ENCODE results near the gene FNDC5. TPM values are rescaled to one million over a fixed set of nuclear protein-coding genes. Genes with fewer than 3 reads are reported as not detected.

The FNDC5 gene
- polyA plus RNA-seq, 4 donors: 40.6 to 69.7 (median 52.6) TPM

DNA sequence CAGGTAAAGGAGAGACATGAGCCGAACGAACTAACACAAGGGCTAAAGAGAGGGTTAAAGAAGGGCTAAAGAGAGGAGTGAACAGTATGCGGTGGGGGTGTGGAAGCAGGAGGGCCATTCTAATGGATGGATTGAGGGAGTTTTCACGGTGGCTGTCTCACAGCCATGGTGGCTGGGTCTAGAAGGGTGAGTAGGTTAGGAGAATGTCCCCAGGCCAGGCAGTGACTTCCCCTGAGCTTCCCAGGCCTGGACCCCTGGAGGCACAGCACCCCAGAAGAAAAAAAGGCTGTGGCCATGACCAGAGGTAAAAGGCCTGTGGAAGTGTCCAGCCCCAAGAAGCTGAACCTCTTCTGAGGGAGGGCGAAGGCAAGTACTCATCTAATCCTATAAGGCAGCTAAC is 3.6 kb downstream of the FNDC5 start:
- no peak for DNase-seq (ENCODE audit: low read depth in 4 of 4, low spot score in 2 of 4)

DNA sequence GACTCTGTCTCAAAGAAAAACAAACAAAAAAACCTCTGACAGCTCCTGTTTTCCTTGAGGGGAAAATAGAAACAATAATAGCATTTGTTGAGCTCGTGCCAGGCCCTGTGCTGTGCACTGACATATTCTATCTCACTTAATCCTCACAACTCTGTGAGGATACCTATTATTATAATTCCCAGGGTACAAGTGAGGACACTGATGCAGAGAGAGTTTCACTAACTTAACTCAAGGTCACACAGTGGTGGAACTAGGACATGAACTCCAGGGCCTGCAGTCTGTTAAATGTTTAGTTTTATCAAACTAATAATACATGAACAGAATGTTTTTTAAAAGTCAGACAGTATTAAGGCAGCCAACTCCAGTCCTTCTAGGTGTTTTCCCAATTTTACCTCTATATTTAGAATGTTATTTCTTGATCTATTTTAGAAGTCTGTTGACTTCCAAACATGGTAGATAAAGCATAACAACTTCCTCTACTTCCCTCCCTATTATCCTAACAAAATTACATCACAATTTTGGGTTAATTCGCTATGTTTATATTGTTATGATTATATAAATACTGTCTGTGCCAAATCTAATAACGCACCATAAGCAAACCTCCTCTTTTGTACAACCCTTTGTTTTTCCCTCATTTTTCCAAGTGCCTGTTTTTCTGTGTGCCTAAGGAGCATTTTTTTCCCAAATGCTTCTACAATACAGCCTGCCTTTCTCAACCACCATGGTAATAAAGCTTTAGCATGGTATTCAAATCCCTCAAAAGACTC is 4.9 kb downstream of the FNDC5 start:
- no peak for DNase-seq (ENCODE audit: low read depth in 4 of 4, low spot score in 2 of 4)

DNA sequence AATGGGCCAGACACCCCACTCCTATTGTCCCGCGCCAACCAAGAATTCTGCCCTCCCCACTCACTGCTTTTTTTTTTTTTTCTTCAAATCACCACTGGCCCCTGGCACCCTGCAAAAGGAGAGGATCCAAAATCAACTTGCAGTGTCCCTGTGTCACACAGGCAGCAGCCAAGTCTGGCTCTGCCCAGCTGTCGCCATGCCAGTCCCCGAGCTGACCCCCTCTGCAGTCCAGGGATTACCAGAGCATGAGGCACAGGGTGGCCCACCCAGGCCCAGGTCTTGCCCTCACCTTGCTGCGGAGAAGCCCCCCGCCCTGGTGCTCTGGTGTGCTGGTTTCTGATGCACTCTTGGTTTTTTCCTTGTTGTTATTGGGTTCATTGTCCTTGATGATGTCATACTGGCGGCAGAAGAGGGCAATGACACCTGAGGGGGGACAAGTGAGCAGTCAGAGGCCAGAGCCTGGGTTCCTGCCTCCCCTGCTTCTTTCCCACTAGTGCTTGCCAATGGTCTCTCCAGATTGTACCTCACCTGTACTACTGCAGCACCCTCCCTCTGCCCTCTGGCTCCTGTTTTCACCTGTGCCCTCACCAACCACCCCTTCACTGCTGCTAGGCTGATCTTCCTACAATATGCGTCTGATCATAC is 6.2 kb downstream of the FNDC5 start:
- DNase-seq (ENCODE audit: low read depth in 4 of 4, low spot score in 2 of 4): no peak

- no peak for DNase-seq (ENCODE audit: low read depth in 4 of 4, low spot score in 2 of 4)
Measured at GRCh38 chr1:32863881-32864245, 6.8 kb downstream of the FNDC5 start.

DNA sequence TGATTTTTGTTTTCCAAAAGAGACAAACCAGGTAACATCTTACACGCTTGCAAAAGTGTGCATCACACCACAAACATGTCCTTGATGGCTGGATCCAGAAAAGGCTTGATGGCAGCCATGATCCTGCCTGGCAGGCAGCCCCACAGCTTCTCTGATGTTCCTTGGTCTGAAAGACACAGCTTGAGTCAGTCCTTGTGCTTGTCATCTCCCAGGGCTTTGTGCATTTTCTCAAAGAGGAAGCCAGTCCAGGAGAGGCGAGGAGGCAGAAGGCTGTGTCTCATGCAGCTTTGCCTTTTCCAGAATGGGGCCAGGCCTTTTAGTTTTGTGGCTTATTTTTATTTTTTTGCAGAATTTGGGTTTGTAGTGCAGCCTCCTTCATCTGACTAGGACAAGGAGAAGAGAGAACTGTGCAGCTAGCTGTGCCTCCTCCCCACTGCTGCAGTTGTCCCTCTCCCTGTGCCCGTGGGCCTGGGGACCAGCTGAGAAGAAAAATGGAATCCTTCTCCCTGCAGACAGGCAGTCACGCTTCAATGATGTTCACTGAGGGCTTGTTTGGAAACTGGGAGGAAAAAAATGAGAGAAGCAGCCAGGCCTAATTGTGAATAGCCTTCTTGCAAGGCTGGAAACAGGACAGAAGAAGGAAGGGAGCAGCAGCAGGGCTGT is 7.4 kb downstream of the FNDC5 start:
- DNase-seq (ENCODE audit: low read depth in 4 of 4, low spot score in 2 of 4): no peak

GRCh38 chr1:32861904-32862695 is 8.6 kb downstream of the FNDC5 start:
- no peak for DNase-seq (ENCODE audit: low read depth in 4 of 4, low spot score in 2 of 4)

- no peak for DNase-seq (ENCODE audit: low read depth in 4 of 4, low spot score in 2 of 4)
Measured at GRCh38 chr1:32860566-32860965, 10.1 kb downstream of the FNDC5 start.

- DNase-seq (ENCODE audit: low read depth in 4 of 4, low spot score in 2 of 4): no peak
Measured at GRCh38 chr1:32859915-32860314, 10.8 kb downstream of the FNDC5 start.

GRCh38 chr1:32858791-32859190 is 11.9 kb downstream of the FNDC5 start:
- no peak for DNase-seq (ENCODE audit: low read depth in 4 of 4, low spot score in 2 of 4)

DNA sequence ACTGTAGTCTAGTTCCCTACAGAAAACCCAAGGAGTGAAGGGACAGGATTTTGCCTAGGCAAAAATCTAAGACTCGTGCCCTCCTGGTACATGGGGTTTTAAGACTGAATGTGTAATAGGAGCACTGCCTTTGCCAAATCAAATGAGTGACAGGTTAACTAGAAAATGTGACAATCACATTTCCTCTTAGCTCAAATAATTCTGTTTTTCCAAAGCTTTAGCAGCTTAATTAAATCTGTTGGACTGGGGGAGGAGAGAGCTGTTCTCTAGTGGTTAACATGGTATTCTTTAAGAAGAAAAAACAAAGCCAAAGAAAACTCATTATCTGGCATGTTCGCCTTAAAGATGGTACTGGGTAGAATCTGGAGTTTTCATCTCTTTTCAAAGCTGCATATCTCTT is 12.6 kb downstream of the FNDC5 start:
- DNase-seq (ENCODE audit: low read depth in 4 of 4, low spot score in 2 of 4): no peak

GRCh38 chr1:32855861-32856617 is 14.7 kb downstream of the FNDC5 start:
- DNase-seq (ENCODE audit: low read depth in 4 of 4, low spot score in 2 of 4): no peak

DNA sequence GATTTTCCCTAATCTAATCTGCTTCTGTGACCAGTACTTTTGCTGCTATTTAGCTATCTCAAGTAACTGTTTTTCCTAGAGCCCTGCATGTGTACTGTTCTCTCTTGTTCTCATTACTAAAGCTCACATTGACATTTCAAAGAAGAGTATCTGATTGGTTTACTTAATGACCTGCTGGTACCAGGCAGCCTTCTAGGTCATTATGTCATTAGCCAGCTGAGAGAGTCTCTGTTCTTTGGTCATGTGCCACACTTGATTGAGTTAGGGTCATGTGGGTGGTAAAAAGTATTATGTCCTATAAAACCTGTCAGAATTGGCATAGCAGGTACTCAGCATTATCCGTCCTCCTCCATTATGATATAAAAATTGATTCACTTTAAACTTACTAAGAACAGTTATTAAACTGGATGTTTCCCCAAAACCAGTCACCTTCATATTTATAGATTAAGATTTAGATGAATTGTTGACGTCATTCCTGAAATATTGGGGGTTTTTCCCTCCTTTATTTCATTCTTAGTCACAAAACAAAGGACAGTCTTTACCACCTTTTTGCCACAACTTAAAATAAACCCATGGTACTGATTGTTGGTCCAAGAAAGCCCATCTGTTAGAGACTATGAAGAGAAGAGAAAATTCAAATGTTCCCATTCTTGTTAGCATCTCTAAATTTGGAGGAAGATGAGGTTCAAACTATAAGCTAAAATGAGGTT is 22.2 kb downstream of the FNDC5 start:
- DNase-seq (ENCODE audit: low read depth in 4 of 4, low spot score in 2 of 4): no peak

DNA sequence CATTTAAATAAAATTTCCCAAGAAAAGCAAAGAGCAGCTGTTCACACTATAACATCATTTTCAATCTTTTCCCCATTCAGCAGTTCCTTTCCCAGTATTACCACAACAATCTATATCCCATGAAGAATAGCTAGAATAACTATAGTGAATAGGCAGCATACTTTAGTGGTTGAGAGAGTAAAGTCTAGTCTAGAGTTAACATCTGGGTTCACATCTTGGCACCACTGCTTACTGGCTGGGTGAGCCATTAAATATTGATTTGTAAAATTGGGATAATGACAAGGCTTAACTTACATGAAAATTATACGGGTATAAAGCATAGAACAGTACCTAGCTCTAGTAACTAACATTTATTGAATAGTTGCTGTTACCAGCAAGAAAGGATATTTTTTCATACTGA is 38.8 kb downstream of the FNDC5 start:
- no peak for DNase-seq (ENCODE audit: low read depth in 4 of 4, low spot score in 2 of 4)

DNA sequence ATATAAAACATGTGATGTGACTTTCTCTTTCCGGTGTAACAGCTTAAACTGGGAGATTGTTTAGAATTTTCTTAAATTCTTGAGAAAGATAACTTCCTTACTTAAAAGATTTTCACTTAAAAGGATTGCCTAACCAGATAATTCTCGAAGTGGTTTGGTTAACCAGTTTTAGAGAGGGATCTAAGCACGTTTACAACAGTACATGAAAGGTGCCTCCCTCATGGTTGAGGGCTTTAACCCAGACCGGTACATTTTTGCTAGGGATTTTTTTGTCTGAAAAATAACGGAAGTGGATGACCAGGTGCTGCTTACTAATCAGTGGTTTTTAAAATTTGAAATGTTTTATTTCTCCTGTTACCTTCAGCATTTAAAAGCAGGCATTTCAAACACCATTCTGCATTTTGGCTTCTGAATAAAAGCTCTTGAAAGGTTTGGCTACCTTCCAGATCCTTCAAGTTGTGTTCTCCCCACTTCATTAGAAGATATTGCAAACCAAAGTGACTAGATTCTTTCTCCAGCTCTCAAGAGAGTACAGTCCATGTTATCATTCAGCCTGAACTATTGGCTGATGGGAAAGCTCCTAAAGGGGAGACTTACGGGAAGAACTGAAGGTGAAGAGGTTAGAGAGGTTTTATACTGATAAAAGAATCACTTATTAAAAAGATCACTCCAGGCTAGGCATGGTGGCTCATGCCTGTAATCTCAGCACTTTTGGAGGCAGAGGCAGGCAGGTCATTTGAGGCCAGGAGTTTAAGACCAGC is 40.4 kb downstream of the FNDC5 start:
- no peak for DNase-seq (ENCODE audit: low read depth in 4 of 4, low spot score in 2 of 4)

DNA sequence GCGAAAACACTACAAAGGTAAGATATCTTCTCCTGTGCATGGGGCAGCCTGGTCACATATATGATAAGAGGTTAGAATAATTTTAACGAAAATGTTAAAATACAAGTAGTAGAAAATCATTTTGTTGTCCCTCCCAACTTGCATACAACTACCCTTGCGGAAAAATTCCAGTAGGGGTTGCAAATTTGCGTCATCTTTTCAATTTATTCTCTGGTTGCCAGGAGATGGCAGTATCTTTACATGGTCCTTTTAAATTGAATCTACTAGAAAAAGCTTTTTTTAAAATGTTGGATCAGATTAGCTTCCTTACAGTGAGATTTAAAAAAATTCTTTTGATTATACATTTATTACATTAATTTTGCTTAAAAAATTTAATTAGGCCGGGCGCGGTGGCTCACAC is 42.4 kb downstream of the FNDC5 start:
- no peak for DNase-seq (ENCODE audit: low read depth in 4 of 4, low spot score in 2 of 4)

GRCh38 chr1:32825181-32825580 is 45.5 kb downstream of the FNDC5 start:
- no peak for DNase-seq (ENCODE audit: low read depth in 4 of 4, low spot score in 2 of 4)

DNA sequence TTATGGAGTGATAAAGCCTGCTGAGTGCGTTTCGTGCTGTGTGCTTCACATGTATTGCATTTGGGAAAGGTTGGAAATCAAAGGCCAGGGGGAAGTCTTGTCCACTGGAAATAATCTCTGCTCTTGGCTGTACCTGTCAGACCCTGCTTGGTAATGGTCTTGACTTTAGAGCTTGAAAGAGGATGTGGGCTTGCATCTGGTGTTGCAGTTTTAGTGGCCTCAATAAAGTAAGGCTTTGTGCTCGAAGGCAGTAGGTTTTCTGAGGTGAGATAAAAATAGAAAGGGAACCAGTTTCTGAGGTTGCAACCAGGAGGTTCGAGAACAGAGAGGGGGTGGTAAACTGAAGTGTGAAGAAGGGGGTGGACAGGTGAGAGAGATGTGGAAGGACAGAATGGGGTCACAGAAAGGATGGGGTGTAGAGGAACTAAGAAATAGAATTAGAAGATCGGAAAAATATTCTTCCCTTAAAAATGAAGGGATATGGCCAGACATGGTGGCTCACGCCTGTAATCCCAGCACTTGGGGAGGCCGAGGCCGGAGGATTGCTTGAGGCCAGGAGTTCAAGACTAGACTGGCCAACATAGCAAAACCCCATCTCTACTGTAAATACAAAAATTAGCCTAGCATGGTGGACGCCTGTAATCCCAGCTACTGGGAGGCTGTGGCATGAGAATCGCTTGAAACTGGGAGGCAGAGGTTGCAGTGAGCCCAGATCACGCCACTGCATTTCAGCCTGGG is 51.7 kb downstream of the FNDC5 start:
- DNase-seq (ENCODE audit: low read depth in 4 of 4, low spot score in 2 of 4): peak in 1 of 4 donors; percentile 6
